CD4-positive, alpha-beta memory T cell (primary cell): ENCODE measurements around the gene DNASE2. TPM values are rescaled to one million over a fixed set of nuclear protein-coding genes. Genes with fewer than 3 reads are reported as not detected.
A peak's percentile ranks its signal among the peaks of the same experiment; 100 is the strongest.

Experiments
- CTCF ChIA-PET: fragments of 350-600 bp; sonication (Branson Sonifier 250); formaldehyde crosslinking; loops from one replicate; lab custom pipeline; 2021; ENCODE audit warnings: inconsistent platforms; ENCODE audit not compliant: partially characterized antibody; lab: Charles Lee
- POLR2A ChIA-PET: fragments of 350-600 bp; sonication (Branson Sonifier 250); formaldehyde crosslinking; loops from one replicate; lab custom pipeline; 2021; ENCODE audit not compliant: partially characterized antibody; lab: Charles Lee
- DNase-seq, 5 donors: peaks; one replicate each; pipeline versions ENCODE4 v3.0.0 to v3.0.0-alpha.2; 2020 to 2022; ENCODE audit warnings: mixed read lengths in 1 of 5
- H3K27ac ChIP-seq: one replicate; pipeline ENCODE4 v1.7.0; 2013; ENCODE audit warnings: low read depth, low read length
- H3K27me3 ChIP-seq: 2 replicates; pipeline ENCODE4 v1.7.0; 2013; ENCODE audit warnings: mild to moderate bottlenecking, low read length, moderate library complexity; ENCODE audit not compliant: insufficient read depth
- H3K36me3 ChIP-seq: 2 replicates; pipeline ENCODE4 v1.7.0; 2013; ENCODE audit warnings: mild to moderate bottlenecking, low read length, moderate library complexity; ENCODE audit not compliant: insufficient read depth
- H3K4me1 ChIP-seq: 2 replicates; pipeline ENCODE4 v1.7.0; 2013; ENCODE audit warnings: mild to moderate bottlenecking, low read length, moderate library complexity; ENCODE audit not compliant: insufficient read depth
- H3K4me3 ChIP-seq, 2 donors: one replicate each; pipeline ENCODE4 v1.7.0; 2013; ENCODE audit warnings: low read length in 2 of 2, mild to moderate bottlenecking in 1 of 2
- H3K9me3 ChIP-seq, 2 donors: one replicate each; pipeline ENCODE4 v1.7.0; 2013; ENCODE audit warnings: low read length in 2 of 2, control low read depth in 1 of 2; ENCODE audit not compliant: control insufficient read depth in 1 of 2
- H3K27ac Mint-ChIP-seq, 7 donors: one replicate each; pipeline ENCODE4 v1.8.0; 2020 to 2021; ENCODE audit warnings: mixed read lengths in 7 of 7, mild to moderate bottlenecking in 6 of 7, inconsistent platforms in 3 of 7, moderate library complexity in 3 of 7
- H3K27me3 Mint-ChIP-seq, 2 donors: one replicate each; pipeline ENCODE4 v1.8.0; 2020 to 2021; ENCODE audit warnings: mixed read lengths in 2 of 2
- H3K36me3 Mint-ChIP-seq, 2 donors: one replicate each; pipeline ENCODE4 v1.8.0; 2020 to 2021; ENCODE audit warnings: mixed read lengths in 2 of 2, inconsistent platforms in 1 of 2, mild to moderate bottlenecking in 1 of 2
- H3K4me1 Mint-ChIP-seq, 4 donors: one replicate each; pipeline ENCODE4 v1.8.0; 2020 to 2021; ENCODE audit warnings: mixed read lengths in 4 of 4, mild to moderate bottlenecking in 1 of 4
- H3K4me3 Mint-ChIP-seq, 8 donors: one replicate each; pipeline ENCODE4 v1.8.0; 2020 to 2021; ENCODE audit warnings: mixed read lengths in 8 of 8, mild to moderate bottlenecking in 7 of 8, moderate library complexity in 6 of 8, inconsistent platforms in 3 of 8
- H3K9me3 Mint-ChIP-seq, 8 donors: one replicate each; pipeline ENCODE4 v1.8.0; 2020 to 2021; ENCODE audit warnings: mixed read lengths in 8 of 8, mild to moderate bottlenecking in 5 of 8, inconsistent platforms in 3 of 8, moderate library complexity in 1 of 8
- intact Hi-C: fragments of 100-400 bp; cut with micrococcal nuclease; formaldehyde crosslinking; loops from one replicate; pipeline ENCODE4 v1.15.1; 2023
- polyA plus RNA-seq, 2 donors: library from polyadenylated mRNA; unstranded; fragments of 300-500 nt; fragmentation: Illumina TruSeq; gene quantifications; one replicate each; pipeline ENCODE4 v1.2.3, GENCODE V29; 2021
- total RNA-seq, 2 experiments: library from RNA; stranded (reverse); gene quantifications; one replicate each; pipeline ENCODE4 v1.2.3, GENCODE V29; 2021

Gene DNASE2
- total and polyA plus RNA-seq, 4 experiments from 2014 or later, result 31.6 to 81.8 (median 44.1) TPM

DNA sequence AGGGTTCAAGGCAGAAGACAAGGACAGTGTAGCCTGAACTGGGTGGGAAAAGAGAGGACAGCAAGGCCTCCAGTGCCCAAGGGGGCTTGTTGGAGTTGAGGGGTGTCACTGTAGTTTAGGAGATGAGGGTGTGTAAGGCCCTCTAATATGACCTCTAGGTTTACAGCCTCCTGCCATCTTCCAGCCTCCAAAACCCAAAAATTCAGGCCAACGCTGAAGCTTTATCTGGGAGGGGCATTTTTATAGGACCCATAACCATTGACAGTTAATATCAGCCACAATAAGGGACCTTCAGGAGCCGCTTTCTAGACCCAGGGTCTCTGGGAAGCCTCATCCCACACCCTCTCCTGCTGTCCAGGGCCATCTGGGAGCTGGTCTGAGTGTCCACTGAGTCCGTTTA is 3.0 kb upstream of the DNASE2 start:
- H3K27ac ChIP-seq, result no peak overlapping the region
- Mint-ChIP-seq H3K4me1 (peaks cover 11 to 43% (median 27%) of the 10 kb centered on the region in 4 donors), H3K4me3 (peak overlapping the region in 3 of 8 donors; percentile 15 to 96 (median 50)), H3K36me3 (peaks cover 0 to 2% of the 10 kb centered on the region in 2 donors), H3K27me3 (no peaks in the 10 kb centered on the region), H3K9me3 (peaks cover 0 to 4% (median 0%) of the 10 kb centered on the region in 8 donors), H3K27ac (peak overlapping the region in 1 of 7 donors; percentile 85)
- CTCF ChIA-PET, result interaction anchor here (1.0 to 9.0 kb wide), 9 partner anchors 8 to 92 kb away, joined by 3 to 166 read pairs (median 7); partner anchors contain the start of genes FARSA and SYCE2
- intact Hi-C loops, result loop anchor here (5.0 kb wide), 1 partner anchor 33 kb away; the partner anchor contains the start of gene SYCE2
- H3K9me3 ChIP-seq, result no peaks in the 10 kb centered on the region
- H3K4me3 ChIP-seq, result no peak overlapping the region
- no peaks in the 10 kb centered on the region for H3K36me3 ChIP-seq
- no peaks in the 10 kb centered on the region for H3K27me3 ChIP-seq
- no peak for DNase-seq
- POLR2A ChIA-PET, result interaction anchor here (0.7 to 2.4 kb wide), 8 partner anchors 11 to 81 kb away, joined by 3 to 31 read pairs (median 4); partner anchors contain the start of genes CALR, FARSA and GADD45GIP1
- peaks cover 29% of the 10 kb centered on the region for H3K4me1 ChIP-seq

DNA sequence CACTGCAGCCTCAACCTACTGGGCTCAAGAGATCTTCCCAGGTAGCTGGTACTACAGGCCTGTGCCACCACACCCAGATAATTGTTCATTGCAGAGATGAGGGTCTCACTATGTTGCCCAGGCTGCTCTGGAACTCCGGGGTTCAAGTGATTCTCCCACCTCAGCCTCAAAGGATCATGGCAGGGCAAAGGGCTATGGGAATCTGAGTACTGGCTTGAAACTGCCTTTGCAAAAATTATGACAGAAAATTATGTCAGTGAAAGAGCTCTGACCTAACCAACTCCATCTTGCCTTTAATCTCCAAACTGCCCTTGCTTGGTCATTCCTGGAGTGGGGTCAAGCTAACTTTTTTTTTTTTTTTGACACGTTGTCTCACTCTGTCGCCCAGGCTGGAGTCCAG is 1.3 kb upstream of the DNASE2 start:
- Histone ChIP-seq H3K27ac (no peak overlapping the region), H3K27me3 (no peaks in the 10 kb centered on the region), H3K4me3 (no peak overlapping the region), H3K36me3 (peaks cover 11% of the 10 kb centered on the region), H3K4me1 (peaks cover 29% of the 10 kb centered on the region), H3K9me3 (no peaks in the 10 kb centered on the region)
- Mint-ChIP-seq H3K36me3 (peaks cover 0 to 12% of the 10 kb centered on the region in 2 donors), H3K27ac (peak overlapping the region in 4 of 7 donors; percentile 66 to 92 (median 78)), H3K27me3 (no peaks in the 10 kb centered on the region), H3K9me3 (peaks cover 0 to 4% (median 0%) of the 10 kb centered on the region in 8 donors), H3K4me1 (peaks cover 10 to 51% (median 25%) of the 10 kb centered on the region in 4 donors), H3K4me3 (peak overlapping the region; percentile 81 to 92 (median 89))
- intact Hi-C loops, result loop anchor here (5.0 kb wide), 1 partner anchor 35 kb away; the partner anchor contains the start of gene SYCE2
- CTCF ChIA-PET, result interaction anchor here (0.5 to 9.0 kb wide), 9 partner anchors 8 to 442 kb away, joined by 3 to 166 read pairs (median 5); partner anchors contain the start of genes GCDH, SYCE2 and ZNF443
- POLR2A ChIA-PET, result interaction anchor here (0.6 to 1.9 kb wide), 5 partner anchors 13 to 1625 kb away, joined by 3 to 8 read pairs (median 3); partner anchors contain the start of gene GADD45GIP1
- DNase-seq, result no peak

DNA sequence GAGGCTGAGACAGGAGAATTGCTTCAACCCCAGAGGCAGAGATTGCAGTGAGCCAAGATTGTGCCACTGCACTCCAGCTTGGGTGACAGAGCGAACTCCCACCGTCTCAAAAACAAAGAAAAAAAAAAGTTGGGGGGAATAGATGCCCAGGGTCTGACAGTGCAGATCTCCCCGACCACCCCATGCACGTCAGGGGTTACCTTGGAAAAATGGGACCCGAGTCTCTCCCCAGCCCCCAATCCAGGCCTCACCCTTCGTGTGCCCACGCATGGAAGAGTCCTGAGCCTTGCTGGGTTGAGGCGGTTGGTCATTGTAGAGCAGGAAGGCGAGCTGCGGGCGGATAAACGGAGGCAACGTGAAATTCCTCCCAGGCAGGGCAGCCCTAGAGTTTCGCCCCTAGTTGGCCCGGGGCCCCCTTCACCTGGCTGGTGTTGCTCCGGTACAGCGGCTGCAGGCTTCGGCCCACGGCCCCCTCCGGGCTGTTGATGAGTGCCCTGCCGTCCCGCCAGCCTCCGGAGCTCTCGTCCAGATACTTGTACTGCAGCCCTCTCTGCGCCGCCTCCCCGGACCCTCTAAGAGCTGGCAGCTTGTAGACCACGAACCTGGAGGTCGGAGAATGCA is 588 bp downstream of the DNASE2 start:
- Mint-ChIP-seq H3K4me3 (peak overlapping the region; percentile 88 to 92 (median 89)), H3K4me1 (peaks cover 10 to 44% (median 22%) of the 10 kb centered on the region in 4 donors), H3K9me3 (peaks cover 0 to 4% (median 0%) of the 10 kb centered on the region in 8 donors), H3K36me3 (peaks cover 2 to 24% of the 10 kb centered on the region in 2 donors), H3K27me3 (no peaks in the 10 kb centered on the region), H3K27ac (peak overlapping the region; percentile 64 to 96 (median 86))
- POLR2A ChIA-PET, result interaction anchor here (0.6 to 2.4 kb wide), 6 partner anchors 10 to 219 kb away, joined by 3 to 20 read pairs (median 4); partner anchors contain the start of genes GCDH and HOOK2
- DNase-seq, result no peak
- Histone ChIP-seq H3K4me1 (peaks cover 23% of the 10 kb centered on the region), H3K36me3 (peaks cover 11% of the 10 kb centered on the region), H3K9me3 (no peaks in the 10 kb centered on the region), H3K27me3 (no peaks in the 10 kb centered on the region), H3K4me3 (peak overlapping the region; percentile 73 to 76), H3K27ac (peak overlapping the region; percentile 66)
- CTCF ChIA-PET, result interaction anchor here (0.7 to 9.0 kb wide), 7 partner anchors 8 to 97 kb away, joined by 3 to 166 read pairs (median 10); partner anchors contain the start of gene GCDH
- intact Hi-C loops, result loop anchor here (1.0 to 5.0 kb wide), 2 partner anchors 10 to 37 kb away; partner anchors contain the start of gene SYCE2

DNA sequence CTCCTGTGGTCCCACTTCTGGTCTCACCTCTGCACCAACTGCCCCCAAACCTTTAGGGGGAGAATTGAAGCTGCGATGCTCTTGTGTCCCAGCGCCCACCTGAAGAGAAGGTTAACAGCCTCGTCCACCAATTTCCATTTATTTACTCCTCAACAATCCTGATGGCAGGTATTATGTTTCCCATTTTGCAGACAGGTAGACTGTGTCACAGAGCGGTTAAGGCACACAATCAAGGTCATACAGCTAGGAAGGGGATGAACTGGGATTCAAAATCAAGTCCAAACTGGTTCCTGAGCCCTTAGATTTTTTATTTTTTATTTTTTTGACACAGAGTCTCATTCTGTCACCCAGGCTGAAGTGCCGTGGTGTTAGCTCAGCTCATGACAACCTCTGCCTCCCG is 6.2 kb downstream of the DNASE2 start:
- peaks cover 0 to 4% (median 0%) of the 10 kb centered on the region in 8 donors for H3K9me3 Mint-ChIP-seq
- intact Hi-C loops, result no loop called here
- no peaks in the 10 kb centered on the region for H3K27me3 Mint-ChIP-seq
- Histone ChIP-seq H3K4me3 (no peak overlapping the region), H3K9me3 (no peaks in the 10 kb centered on the region), H3K36me3 (peaks cover 16% of the 10 kb centered on the region), H3K27me3 (no peaks in the 10 kb centered on the region), H3K27ac (no peak overlapping the region), H3K4me1 (peaks cover 8% of the 10 kb centered on the region)
- peaks cover 4 to 20% (median 11%) of the 10 kb centered on the region in 4 donors for H3K4me1 Mint-ChIP-seq
- peaks cover 21 to 34% of the 10 kb centered on the region in 2 donors for H3K36me3 Mint-ChIP-seq
- H3K4me3 Mint-ChIP-seq, result peak overlapping the region in 1 of 8 donors; percentile 18
- CTCF ChIA-PET, result interaction anchor here (1.0 to 2.0 kb wide), 2 partner anchors 10 to 13 kb away, joined by 4 to 7 read pairs; partner anchors contain the start of gene KLF1
- POLR2A ChIA-PET, result interaction anchor here (0.9 kb wide), 1 partner anchor 15 kb away, joined by 3 read pairs; no protein-coding TSS in a partner anchor
- DNase-seq, result no peak
- H3K27ac Mint-ChIP-seq, result no peak overlapping the region

DNA sequence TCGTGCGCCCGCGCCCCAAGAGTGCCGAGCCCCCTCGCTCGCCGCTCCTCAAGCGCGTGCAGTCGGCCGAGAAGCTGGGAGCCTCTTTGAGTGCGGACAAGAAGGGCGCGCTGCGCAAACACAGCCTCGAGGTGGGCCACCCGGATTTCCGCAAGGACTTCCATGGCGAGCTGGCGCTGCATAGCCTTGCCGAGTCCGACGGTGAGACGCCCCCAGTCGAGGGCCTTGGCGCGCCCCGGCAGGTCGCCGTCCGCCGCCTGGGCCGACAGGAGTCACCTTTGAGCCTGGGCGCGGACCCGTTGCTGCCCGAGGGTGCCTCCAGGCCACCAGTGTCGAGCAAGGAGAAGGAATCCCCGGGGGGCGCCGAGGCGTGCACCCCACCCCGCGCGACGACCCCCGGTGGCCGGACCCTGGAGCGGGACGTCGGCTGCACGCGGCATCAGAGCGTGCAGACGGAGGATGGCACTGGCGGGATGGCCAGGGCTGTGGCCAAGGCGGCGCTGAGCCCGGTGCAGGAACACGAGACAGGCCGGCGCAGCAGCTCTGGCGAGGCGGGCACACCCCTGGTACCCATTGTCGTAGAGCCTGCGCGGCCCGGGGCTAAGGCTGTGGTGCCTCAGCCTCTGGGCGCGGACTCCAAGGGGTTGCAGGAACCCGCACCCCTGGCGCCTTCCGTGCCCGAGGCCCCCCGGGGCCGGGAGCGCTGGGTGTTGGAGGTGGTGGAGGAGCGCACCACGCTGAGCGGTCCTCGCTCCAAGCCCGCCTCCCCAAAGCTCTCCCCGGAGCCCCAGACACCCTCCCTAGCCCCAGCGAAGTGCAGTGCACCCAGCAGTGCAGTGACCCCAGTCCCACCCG is 7.1 kb downstream of the DNASE2 start:
- Mint-ChIP-seq H3K27ac (no peak overlapping the region), H3K4me1 (peaks cover 2 to 14% (median 6%) of the 10 kb centered on the region in 4 donors), H3K9me3 (peaks cover 0 to 4% (median 0%) of the 10 kb centered on the region in 8 donors), H3K4me3 (peak overlapping the region in 1 of 8 donors; percentile 45), H3K27me3 (no peaks in the 10 kb centered on the region), H3K36me3 (peaks cover 21 to 34% of the 10 kb centered on the region in 2 donors)
- no peaks in the 10 kb centered on the region for H3K4me1 ChIP-seq
- intact Hi-C loops, result no loop called here
- DNase-seq, result no peak
- no peaks in the 10 kb centered on the region for H3K27me3 ChIP-seq
- no peak overlapping the region for H3K27ac ChIP-seq
- no peak overlapping the region for H3K4me3 ChIP-seq
- H3K36me3 ChIP-seq, result peaks cover 16% of the 10 kb centered on the region
- H3K9me3 ChIP-seq, result no peaks in the 10 kb centered on the region
- POLR2A ChIA-PET, result interaction anchor here (1.5 to 1.7 kb wide), 2 partner anchors 10 to 11 kb away, joined by 4 to 5 read pairs; no protein-coding TSS in a partner anchor
- CTCF ChIA-PET, result interaction anchor here (1.4 to 3.0 kb wide), 3 partner anchors 8 to 108 kb away, joined by 6 to 16 read pairs (median 12); partner anchors contain the start of gene DNASE2
